ENCODE results near the gene CAV3.

Gene CAV3

GRCh38 chr3:8743021-8743601 lies 9.5 kb downstream of the CAV3 start:
- TF ChIP-seq POLR2A (IDR thresholded peaks at IDR 0.05; ENCODE audit: low read length): no peak
- no peak for TF ChIP-seq GATA1 (IDR thresholded peaks at IDR 0.05; ENCODE audit: low read depth, low read length)
- no peak for DNase-seq

- TF ChIP-seq POLR2A (IDR thresholded peaks at IDR 0.05; ENCODE audit: low read length) (no peak), GATA1 (IDR thresholded peaks at IDR 0.05; ENCODE audit: low read depth, low read length) (no peak)
- no peak for DNase-seq
Observed at GRCh38 chr3:8743911-8744310, 10.3 kb downstream of the CAV3 start.

- DNase-seq: no peak
- TF ChIP-seq POLR2A (IDR thresholded peaks at IDR 0.05; ENCODE audit: low read length) (no peak), GATA1 (IDR thresholded peaks at IDR 0.05; ENCODE audit: low read depth, low read length) (no peak)
Observed at GRCh38 chr3:8745619-8746370, 12.2 kb downstream of the CAV3 start.

- no peak for DNase-seq
- TF ChIP-seq POLR2A (IDR thresholded peaks at IDR 0.05; ENCODE audit: low read length) (no peak), GATA1 (IDR thresholded peaks at IDR 0.05; ENCODE audit: low read depth, low read length) (no peak)
Observed at GRCh38 chr3:8746780-8747345, 13.3 kb downstream of the CAV3 start.

- no peak for DNase-seq
- TF ChIP-seq GATA1 (IDR thresholded peaks at IDR 0.05; ENCODE audit: low read depth, low read length) (no peak), POLR2A (IDR thresholded peaks at IDR 0.05; ENCODE audit: low read length) (no peak)
Observed at GRCh38 chr3:8749316-8749715, 15.7 kb downstream of the CAV3 start.

- no peak for TF ChIP-seq POLR2A (IDR thresholded peaks at IDR 0.05; ENCODE audit: low read length)
- TF ChIP-seq GATA1 (IDR thresholded peaks at IDR 0.05; ENCODE audit: low read depth, low read length): no peak
- DNase-seq: no peak
Observed at GRCh38 chr3:8752832-8753231, 19.2 kb downstream of the CAV3 start.

DNA sequence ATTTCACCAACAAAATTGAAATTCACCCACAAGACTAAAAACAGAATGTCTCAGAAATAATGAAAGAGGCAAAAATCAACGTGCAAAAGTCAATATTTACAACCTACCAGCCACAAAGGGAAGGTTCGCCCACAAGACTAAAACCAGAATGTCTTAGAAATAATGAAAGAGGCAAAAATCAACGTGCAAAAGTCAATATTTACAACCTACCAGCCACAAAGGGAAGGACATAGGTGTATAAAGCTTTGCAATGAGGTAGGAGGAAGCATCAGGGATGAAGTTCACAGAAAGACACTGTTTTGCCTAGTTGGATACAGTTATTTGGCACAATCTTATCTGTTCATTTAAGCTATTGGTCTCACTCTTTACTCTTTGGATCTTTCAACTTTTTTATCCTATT lies 21.5 kb downstream of the CAV3 start:
- no peak for DNase-seq
- TF ChIP-seq POLR2A (IDR thresholded peaks at IDR 0.05; ENCODE audit: low read length) (no peak), GATA1 (IDR thresholded peaks at IDR 0.05; ENCODE audit: low read depth, low read length) (no peak)

GRCh38 chr3:8755564-8756237 lies 22.1 kb downstream of the CAV3 start:
- DNase-seq: no peak
- TF ChIP-seq POLR2A (IDR thresholded peaks at IDR 0.05; ENCODE audit: low read length) (no peak), GATA1 (IDR thresholded peaks at IDR 0.05; ENCODE audit: low read depth, low read length) (no peak)

- TF ChIP-seq GATA1 (IDR thresholded peaks at IDR 0.05; ENCODE audit: low read depth, low read length) (no peak), POLR2A (IDR thresholded peaks at IDR 0.05; ENCODE audit: low read length) (no peak)
- no peak for DNase-seq
Observed at GRCh38 chr3:8756671-8757070, 23.1 kb downstream of the CAV3 start.

DNA sequence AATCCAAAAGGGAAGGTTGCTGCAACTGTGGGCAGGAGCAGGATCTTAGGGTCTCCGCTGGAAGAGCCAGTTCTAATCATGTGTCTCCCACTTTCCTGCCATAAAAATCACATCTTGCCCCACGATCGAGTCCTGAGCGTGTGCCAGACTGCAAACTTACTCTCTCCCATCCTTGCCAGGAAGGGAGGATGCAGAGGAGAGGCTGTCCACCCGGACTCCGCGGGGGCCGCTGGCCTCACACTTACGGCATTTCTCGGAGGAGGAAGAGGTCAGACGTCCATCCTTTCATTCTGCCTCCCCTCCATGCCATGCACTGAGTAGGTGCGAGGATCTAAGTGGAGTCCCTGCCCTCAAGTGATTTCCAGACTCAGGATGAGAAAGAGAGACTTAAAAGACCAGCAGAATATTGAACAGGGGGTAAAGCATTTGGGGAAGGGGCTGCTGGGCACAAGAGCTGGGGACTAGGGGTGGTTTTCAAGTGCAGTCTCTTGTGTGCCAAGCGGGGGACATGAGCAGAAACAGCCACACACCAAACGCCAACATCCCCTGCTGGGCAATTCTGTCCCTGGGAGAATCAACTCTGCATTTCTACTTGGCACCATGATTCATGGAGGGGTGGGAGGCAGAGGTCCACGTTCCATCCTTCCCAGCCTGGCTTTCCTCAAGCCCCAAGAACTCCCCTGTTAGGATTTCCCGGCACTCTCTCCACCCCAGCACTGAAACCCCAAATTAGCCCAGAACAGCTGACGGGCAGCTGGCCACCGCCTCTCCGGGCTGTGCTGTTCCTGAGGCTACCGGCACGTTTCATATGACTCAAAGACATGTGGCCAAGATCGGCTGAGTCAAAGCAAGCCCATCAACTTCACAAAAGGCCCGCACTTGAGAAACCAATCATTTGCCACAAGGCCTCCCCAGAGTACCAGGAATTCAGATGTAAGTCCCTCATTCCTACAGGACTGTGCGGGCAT lies 24.2 kb downstream of the CAV3 start:
- TF ChIP-seq POLR2A (IDR thresholded peaks at IDR 0.05; ENCODE audit: low read length) (no peak), GATA1 (IDR thresholded peaks at IDR 0.05; ENCODE audit: low read depth, low read length) (no peak)
- no peak for DNase-seq

DNA sequence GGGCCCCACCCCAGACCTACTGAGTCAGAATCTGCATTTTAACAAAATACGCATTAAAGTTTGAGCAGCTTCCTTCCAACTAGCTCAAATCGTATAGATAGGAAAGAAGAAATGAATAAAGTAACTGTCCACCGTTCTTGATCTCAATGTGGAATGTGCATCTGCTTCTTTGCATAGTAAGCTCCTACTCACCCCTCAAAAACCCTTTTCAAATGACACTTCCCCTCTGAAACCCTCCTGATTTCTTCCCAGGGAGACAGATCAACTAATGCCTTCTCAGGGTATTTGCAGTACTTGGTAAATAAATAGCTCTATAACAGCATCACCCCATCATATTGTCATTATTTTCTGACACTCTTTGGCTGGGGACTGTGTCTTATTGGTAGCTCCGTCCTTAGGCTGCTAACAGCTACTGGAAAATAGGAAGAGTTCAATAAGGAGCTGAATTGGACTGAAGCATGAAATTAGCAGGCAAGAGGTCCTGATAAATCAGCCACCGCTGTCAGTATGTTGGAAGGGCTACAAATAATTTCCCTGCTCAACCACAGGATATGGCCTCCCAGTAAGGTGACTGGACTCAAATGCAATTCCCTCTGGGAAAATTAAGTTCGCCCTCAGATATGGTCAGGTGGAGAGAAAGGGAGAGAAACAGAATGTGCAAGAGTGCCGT lies 25.6 kb downstream of the CAV3 start:
- no peak for TF ChIP-seq POLR2A (IDR thresholded peaks at IDR 0.05; ENCODE audit: low read length)
- no peak for TF ChIP-seq GATA1 (IDR thresholded peaks at IDR 0.05; ENCODE audit: low read depth, low read length)
- DNase-seq: no peak

GRCh38 chr3:8760091-8760490 lies 26.5 kb downstream of the CAV3 start:
- no peak for DNase-seq
- TF ChIP-seq POLR2A (IDR thresholded peaks at IDR 0.05; ENCODE audit: low read length): no peak
- TF ChIP-seq GATA1 (IDR thresholded peaks at IDR 0.05; ENCODE audit: low read depth, low read length): no peak

GRCh38 chr3:8760506-8760905 lies 26.9 kb downstream of the CAV3 start:
- TF ChIP-seq POLR2A (IDR thresholded peaks at IDR 0.05; ENCODE audit: low read length) (no peak), GATA1 (IDR thresholded peaks at IDR 0.05; ENCODE audit: low read depth, low read length) (no peak)
- no peak for DNase-seq

All from erythroblast (primary cell).